ENCODE results near the gene ATP5MG. TPM values are rescaled to one million over a fixed set of nuclear protein-coding genes. Genes with fewer than 3 reads are reported as not detected.

Gene ATP5MG
- total and polyA plus RNA-seq, 2 experiments from 2014 or later = 32.3 to 426 TPM

- WGBS, 2 experiments (ENCODE audit: low coverage in 1 of 2, low lambda C conversion rate in 2 of 2, missing lambda C conversion rate in 2 of 2) = 78 to 79% methylated on average over 5 of the region's 5 CpGs
- no peaks in the 10 kb centered on the region for H3K4me1 ChIP-seq (ENCODE audit: insufficient read depth)
- peaks cover 76% of the 10 kb centered on the region for H3K36me3 ChIP-seq (ENCODE audit: low read depth)
Observed at GRCh38 chr11:118373871-118374270, 27.5 kb upstream of the ATP5MG start.

GRCh38 chr11:118374729-118375128 is 26.7 kb upstream of the ATP5MG start:
- Histone ChIP-seq H2AFZ (no peak overlapping the region), H3K4me3 (no peak overlapping the region), H3K9ac (no peak overlapping the region), H3K4me2 (ENCODE audit: unreplicated experiment) (no peak overlapping the region), H3K9me2 (ENCODE audit: insufficient read depth) (no peaks in the 10 kb centered on the region), H3K27me3 (replicated peaks; ENCODE audit: insufficient read depth) (no peaks in the 10 kb centered on the region), H4K20me1 (ENCODE audit: insufficient read depth) (no peaks in the 10 kb centered on the region; the same call in 1 of the 2 replicates), H3K27ac (no peak overlapping the region), H3K9me3 (ENCODE audit: low read depth) (no peaks in the 10 kb centered on the region), H3K79me2 (ENCODE audit: insufficient read depth) (no peaks in the 10 kb centered on the region), H3K36me3 (ENCODE audit: low read depth) (peaks cover 71% of the 10 kb centered on the region), H3K4me1 (ENCODE audit: insufficient read depth) (no peaks in the 10 kb centered on the region), H3F3A (ENCODE audit: insufficient read depth) (no peaks in the 10 kb centered on the region)
- 14 to 20% methylated on average over 3 of the region's 3 CpGs for WGBS, 2 experiments (ENCODE audit: low coverage in 1 of 2, low lambda C conversion rate in 2 of 2, missing lambda C conversion rate in 2 of 2)
- in situ Hi-C loops (cut with MboI) = no loop called here
- DNase-seq = peak; percentile 51
- TF ChIP-seq EZH2 (IDR thresholded peaks at IDR 0.05; ENCODE audit: insufficient read depth, poor library complexity, severe bottlenecking) (no peak), EZH2phosphoT487 (IDR thresholded peaks at IDR 0.05; ENCODE audit: insufficient read depth, low read depth) (no peak)

More at GRCh38 chr11:118373871-118374270, 27.5 kb upstream of the ATP5MG start:
- Histone ChIP-seq H4K20me1 (ENCODE audit: insufficient read depth) (no peaks in the 10 kb centered on the region; the same call in 1 of the 2 replicates), H3K79me2 (ENCODE audit: insufficient read depth) (no peaks in the 10 kb centered on the region), H3F3A (ENCODE audit: insufficient read depth) (no peaks in the 10 kb centered on the region), H3K27me3 (replicated peaks; ENCODE audit: insufficient read depth) (no peaks in the 10 kb centered on the region), H3K9me2 (ENCODE audit: insufficient read depth) (no peaks in the 10 kb centered on the region), H3K4me2 (ENCODE audit: unreplicated experiment) (no peak overlapping the region), H3K27ac (no peak overlapping the region), H3K9me3 (ENCODE audit: low read depth) (no peaks in the 10 kb centered on the region), H2AFZ (no peak overlapping the region), H3K4me3 (no peak overlapping the region), H3K9ac (no peak overlapping the region)
- TF ChIP-seq EZH2 (IDR thresholded peaks at IDR 0.05; ENCODE audit: insufficient read depth, poor library complexity, severe bottlenecking) (no peak), EZH2phosphoT487 (IDR thresholded peaks at IDR 0.05; ENCODE audit: insufficient read depth, low read depth) (no peak)
- in situ Hi-C loops (cut with MboI) = no loop called here
- no peak for DNase-seq

GRCh38 chr11:118375978-118376377 is 25.4 kb upstream of the ATP5MG start:
- Histone ChIP-seq H3K9ac (no peak overlapping the region), H3K36me3 (ENCODE audit: low read depth) (peaks cover 63% of the 10 kb centered on the region), H3K4me3 (no peak overlapping the region), H3K27ac (no peak overlapping the region), H3K9me2 (ENCODE audit: insufficient read depth) (no peaks in the 10 kb centered on the region), H3F3A (ENCODE audit: insufficient read depth) (no peaks in the 10 kb centered on the region), H2AFZ (no peak overlapping the region), H3K4me1 (ENCODE audit: insufficient read depth) (no peaks in the 10 kb centered on the region), H3K9me3 (ENCODE audit: low read depth) (no peaks in the 10 kb centered on the region), H3K4me2 (ENCODE audit: unreplicated experiment) (no peak overlapping the region), H4K20me1 (ENCODE audit: insufficient read depth) (no peaks in the 10 kb centered on the region; the same call in 1 of the 2 replicates), H3K79me2 (ENCODE audit: insufficient read depth) (no peaks in the 10 kb centered on the region), H3K27me3 (replicated peaks; ENCODE audit: insufficient read depth) (no peaks in the 10 kb centered on the region)
- TF ChIP-seq EZH2phosphoT487 (IDR thresholded peaks at IDR 0.05; ENCODE audit: insufficient read depth, low read depth) (no peak), EZH2 (IDR thresholded peaks at IDR 0.05; ENCODE audit: insufficient read depth, poor library complexity, severe bottlenecking) (no peak)
- in situ Hi-C loops (cut with MboI) = no loop called here
- no peak for DNase-seq

GRCh38 chr11:118379497-118379896 is 21.9 kb upstream of the ATP5MG start:
- H3K9me2 ChIP-seq (ENCODE audit: insufficient read depth) = no peaks in the 10 kb centered on the region
- no peak overlapping the region for H3K4me3 ChIP-seq
- H3K4me1 ChIP-seq (ENCODE audit: insufficient read depth) = no peaks in the 10 kb centered on the region
- DNase-seq = no peak
- H3K27ac ChIP-seq = no peak overlapping the region
- no peak overlapping the region for H2AFZ ChIP-seq
- 97 to 98% methylated on average over 4 of the region's 4 CpGs for WGBS, 2 experiments (ENCODE audit: low coverage in 1 of 2, low lambda C conversion rate in 2 of 2, missing lambda C conversion rate in 2 of 2)
- no peak overlapping the region for H3K9ac ChIP-seq
- no peaks in the 10 kb centered on the region for H3K9me3 ChIP-seq (ENCODE audit: low read depth)
- no peaks in the 10 kb centered on the region for H3F3A ChIP-seq (ENCODE audit: insufficient read depth)
- in situ Hi-C loops (cut with MboI) = no loop called here
- H3K36me3 ChIP-seq (ENCODE audit: low read depth) = peaks cover 57% of the 10 kb centered on the region
- no peak overlapping the region for H3K4me2 ChIP-seq (ENCODE audit: unreplicated experiment)
- TF ChIP-seq EZH2 (IDR thresholded peaks at IDR 0.05; ENCODE audit: insufficient read depth, poor library complexity, severe bottlenecking) = no peak
- TF ChIP-seq EZH2phosphoT487 (IDR thresholded peaks at IDR 0.05; ENCODE audit: insufficient read depth, low read depth) = no peak
- no peaks in the 10 kb centered on the region for H3K79me2 ChIP-seq (ENCODE audit: insufficient read depth)
- no peaks in the 10 kb centered on the region for H3K27me3 ChIP-seq (replicated peaks; ENCODE audit: insufficient read depth)
- no peaks in the 10 kb centered on the region for H4K20me1 ChIP-seq (ENCODE audit: insufficient read depth)

- DNase-seq = no peak
- Histone ChIP-seq H4K20me1 (ENCODE audit: insufficient read depth) (no peaks in the 10 kb centered on the region), H3K36me3 (ENCODE audit: low read depth) (peaks cover 67% of the 10 kb centered on the region), H2AFZ (no peak overlapping the region), H3K4me3 (no peak overlapping the region), H3K9me2 (ENCODE audit: insufficient read depth) (no peaks in the 10 kb centered on the region), H3K4me2 (ENCODE audit: unreplicated experiment) (no peak overlapping the region), H3K4me1 (ENCODE audit: insufficient read depth) (no peaks in the 10 kb centered on the region), H3K9me3 (ENCODE audit: low read depth) (no peaks in the 10 kb centered on the region), H3K79me2 (ENCODE audit: insufficient read depth) (no peaks in the 10 kb centered on the region), H3K9ac (no peak overlapping the region), H3K27ac (no peak overlapping the region), H3K27me3 (replicated peaks; ENCODE audit: insufficient read depth) (no peaks in the 10 kb centered on the region), H3F3A (ENCODE audit: insufficient read depth) (no peaks in the 10 kb centered on the region)
- TF ChIP-seq EZH2phosphoT487 (IDR thresholded peaks at IDR 0.05; ENCODE audit: insufficient read depth, low read depth) (no peak), EZH2 (IDR thresholded peaks at IDR 0.05; ENCODE audit: insufficient read depth, poor library complexity, severe bottlenecking) (no peak)
- in situ Hi-C loops (cut with MboI) = no loop called here
Observed at GRCh38 chr11:118380571-118380970, 20.8 kb upstream of the ATP5MG start.

Measured in GM23248 (cell line).